Measurements from ENCODE around the gene TNFRSF8. TPM values are rescaled to one million over a fixed set of nuclear protein-coding genes. Genes with fewer than 3 reads are reported as not detected.
A peak's percentile ranks its signal among the peaks of the same experiment; 100 is the strongest.

Gene TNFRSF8
- total and polyA plus RNA-seq, 9 of the 15 experiments (the other 6 are each of a cell fraction or from before 2014, with no cell fraction given) = 3.5 to 38.4 (median 17.1) TPM

- TF ChIP-seq MGA (IDR thresholded peaks at IDR 0.05) (no peak), JUN (IDR thresholded peaks at IDR 0.05; ENCODE audit: borderline replicate concordance, low read depth, low read length) (no peak), JUN (CRISPR knock-in tag; IDR thresholded peaks at IDR 0.05; ENCODE audit: borderline replicate concordance) (no peak), POLR2H (tag; IDR thresholded peaks at IDR 0.05; ENCODE audit: low read depth) (no peak), ZNF3 (CRISPR knock-in tag; IDR thresholded peaks at IDR 0.05) (no peak), SMARCA5 (IDR thresholded peaks at IDR 0.05) (peak; percentile 53; the same call in 1 of the 2 replicates), GABPA (tag; conservative IDR thresholded peaks at IDR 0.05; ENCODE audit: low read depth) (no peak), GATAD2A (IDR thresholded peaks at IDR 0.05) (no peak), PHF8 (IDR thresholded peaks at IDR 0.05; ENCODE audit: borderline replicate concordance, low read length) (no peak), RUNX1 (IDR thresholded peaks at IDR 0.05; ENCODE audit: low read depth) (no peak), GATAD2B (IDR thresholded peaks at IDR 0.05; ENCODE audit: borderline replicate concordance) (0 out of 2 replicates have a peak, but pooled peaks have one; percentile 22), PYGO2 (tag; IDR thresholded peaks at IDR 0.05) (no peak), ZFP1 (CRISPR knock-in tag; IDR thresholded peaks at IDR 0.05) (no peak), NR4A1 (CRISPR knock-in tag; IDR thresholded peaks at IDR 0.05) (no peak), NR4A1 (tag; IDR thresholded peaks at IDR 0.05) (no peak), ZFP36 (IDR thresholded peaks at IDR 0.05; ENCODE audit: low read depth, low read length, partially characterized antibody) (no peak), ELK3 (CRISPR knock-in tag; IDR thresholded peaks at IDR 0.05) (no peak)
These were observed 120.1 kb downstream of the TNFRSF8 start (continued) for GRCh38 chr1:12183095-12183794.
